Prostate gland (tissue), 2 donors: ENCODE data around the gene PCA3. TPM values are rescaled to one million over a fixed set of nuclear protein-coding genes. Genes with fewer than 3 reads are reported as not detected.

Source experiments
- DNase-seq: peaks from one replicate; pipeline ENCODE4 v3.0.0-alpha.2; 2019; ENCODE audit warnings: low spot score
- H3K27ac ChIP-seq, 2 donors: fragments of 200-600 bp; sonication (generic); 2 replicates each; pipeline ENCODE4 v1.5.1; 2017 to 2019
- H3K27me3 ChIP-seq: fragments of 200-600 bp; sonication (generic); replicated peaks from 2 replicates; pipeline ENCODE4 v1.5.1; 2019; ENCODE audit not compliant: insufficient read depth
- H3K36me3 ChIP-seq, 2 donors: fragments of 200-600 bp; sonication (generic); 1 replicate in 1 of 2; 2 replicates in 1 of 2; pipeline versions ENCODE4 v1.5.1 to v1.8.1; 2017 to 2019
- H3K4me1 ChIP-seq: fragments of 200-600 bp; sonication (generic); replicated peaks from 2 replicates; pipeline ENCODE4 v1.5.1; 2019
- H3K4me3 ChIP-seq, 2 donors: fragments of 200-600 bp; sonication (generic); 2 replicates each; pipeline ENCODE4 v1.5.1; 2017 to 2019
- H3K9me3 ChIP-seq: fragments of 200-600 bp; sonication (generic); 2 replicates; pipeline ENCODE4 v1.5.1; 2017
- CTCF ChIP-seq, 4 experiments: fragments of 200-600 bp in 2 of 4; fragments of 450-650 bp in 2 of 4; sonication (generic) in 2 of 4; IDR thresholded peaks; 1 replicate in 3 of 4; 2 replicates in 1 of 4; pipeline ENCODE4 v1.5.1; 2016 to 2019; ENCODE audit warnings: antibody characterized with exemption in 4 of 4, mild to moderate bottlenecking in 2 of 4, moderate library complexity in 2 of 4
- POLR2A ChIP-seq: fragments of 450-650 bp; IDR thresholded peaks from one replicate; pipeline ENCODE4 v1.6.1; 2016; ENCODE audit warnings: antibody characterized with exemption, mild to moderate bottlenecking
- POLR2AphosphoS5 ChIP-seq: sonication (generic); formaldehyde crosslinking; IDR thresholded peaks from one replicate; pipeline ENCODE4 v1.6.1; 2017; ENCODE audit warnings: antibody characterized with exemption
- WGBS: methylation state at CpG from one replicate; pipeline ENCODE4 v1.1.5; 2018; 5-methylcytosine and 5-hydroxymethylcytosine counted together
- intact Hi-C: fragments of 100-400 bp; cut with DNase I; formaldehyde crosslinking; loops from one replicate; pipeline ENCODE4 v1.14.2; 2022
- total RNA-seq, 2 donors: library from RNA; depleted of rRNA; stranded (reverse); fragments of >200 nt; gene quantifications; one replicate each; pipeline ENCODE4 v1.1.0, GENCODE V29; 2016

Gene PCA3
- total RNA-seq, 2 donors from 2014 or later: 0.14 TPM; not detected in 1

GRCh38 chr9:76810377-76810957 is 46.2 kb downstream of the PCA3 start:
- Histone ChIP-seq H3K27me3 (no peaks in the 10 kb centered on the region), H3K4me3 (no peak overlapping the region), H3K4me1 (no peaks in the 10 kb centered on the region), H3K9me3 (no peaks in the 10 kb centered on the region), H3K27ac (peak overlapping the region in 1 of 2 donors; percentile 19), H3K36me3 (no peaks in the 10 kb centered on the region)
- 16% methylated on average over 2 of the region's 2 CpGs for WGBS
- DNase-seq: peak; percentile 53
- TF ChIP-seq POLR2AphosphoS5 (peak; percentile 32), POLR2A (no peak), CTCF (IDR thresholded peaks at IDR 0.05) (peak; percentile 30 to 92 (median 84))
- intact Hi-C loops: loop anchor here (5.0 kb wide), 2 partner anchors 97 to 177 kb away; partner anchors contain the start of gene PRUNE2

GRCh38 chr9:76812591-76812990 is 48.4 kb downstream of the PCA3 start:
- H3K9me3 ChIP-seq: no peaks in the 10 kb centered on the region
- no peak overlapping the region for H3K4me3 ChIP-seq
- no peak for TF ChIP-seq POLR2A
- no peak for TF ChIP-seq POLR2AphosphoS5
- TF ChIP-seq CTCF (IDR thresholded peaks at IDR 0.05): no peak
- 65% methylated on average over 6 of the region's 6 CpGs for WGBS
- intact Hi-C loops: loop anchor here (5.0 kb wide), 2 partner anchors 95 to 175 kb away; partner anchors contain the start of gene PRUNE2
- H3K4me1 ChIP-seq: no peaks in the 10 kb centered on the region
- no peaks in the 10 kb centered on the region for H3K27me3 ChIP-seq
- no peak for DNase-seq
- H3K27ac ChIP-seq: no peak overlapping the region
- H3K36me3 ChIP-seq: no peaks in the 10 kb centered on the region

- WGBS: 88% methylated on average over 1 of the region's 1 CpG
- Histone ChIP-seq H3K27ac (peak overlapping the region in 1 of 2 donors; percentile 60), H3K36me3 (no peaks in the 10 kb centered on the region), H3K4me3 (no peak overlapping the region), H3K4me1 (no peaks in the 10 kb centered on the region), H3K9me3 (no peaks in the 10 kb centered on the region), H3K27me3 (no peaks in the 10 kb centered on the region)
- DNase-seq: no peak
- TF ChIP-seq POLR2A (no peak), CTCF (IDR thresholded peaks at IDR 0.05) (no peak), POLR2AphosphoS5 (no peak)
- intact Hi-C loops: no loop called here
Measured at GRCh38 chr9:76817489-76817888, 53.3 kb downstream of the PCA3 start.

GRCh38 chr9:76818271-76818670 is 54.0 kb downstream of the PCA3 start:
- peak overlapping the region; percentile 58 to 60 for H3K27ac ChIP-seq
- WGBS: 52% methylated on average over 4 of the region's 4 CpGs
- H3K36me3 ChIP-seq: no peaks in the 10 kb centered on the region
- H3K4me3 ChIP-seq: no peak overlapping the region
- H3K27me3 ChIP-seq: no peaks in the 10 kb centered on the region
- H3K9me3 ChIP-seq: no peaks in the 10 kb centered on the region
- peak; percentile 21 for DNase-seq
- no peaks in the 10 kb centered on the region for H3K4me1 ChIP-seq
- TF ChIP-seq CTCF (IDR thresholded peaks at IDR 0.05): no peak
- TF ChIP-seq POLR2A: no peak
- TF ChIP-seq POLR2AphosphoS5: peak; percentile 70
- intact Hi-C loops: no loop called here

GRCh38 chr9:76820431-76820830 is 56.2 kb downstream of the PCA3 start:
- TF ChIP-seq POLR2AphosphoS5: no peak
- no peak for TF ChIP-seq CTCF (IDR thresholded peaks at IDR 0.05)
- TF ChIP-seq POLR2A: no peak
- no peak for DNase-seq
- Histone ChIP-seq H3K36me3 (no peaks in the 10 kb centered on the region), H3K27me3 (no peaks in the 10 kb centered on the region), H3K27ac (no peak overlapping the region), H3K4me1 (no peaks in the 10 kb centered on the region), H3K4me3 (no peak overlapping the region), H3K9me3 (no peaks in the 10 kb centered on the region)
- intact Hi-C loops: no loop called here
- WGBS: 83% methylated on average over 6 of the region's 6 CpGs
